HAP-1 (cell line): ENCODE measurements around the gene STUM.

ENCODE experiments used
- DNase-seq, 2 experiments: peaks; one replicate each; pipeline ENCODE4 v3.0.0-alpha.2; 2016 to 2020; ENCODE audit warnings: low spot score in 2 of 2
- H3K27me3 ChIP-seq: fragments of 250-450 bp; sonication (Bioruptor Pico); 2 replicates; pipeline ENCODE4 v1.5.1; 2020; ENCODE audit warnings: low read depth, mild to moderate bottlenecking, moderate library complexity
- H3K36me3 ChIP-seq: fragments of 250-450 bp; sonication (Bioruptor Pico); replicated peaks from 2 replicates; pipeline ENCODE4 v1.5.1; 2020; ENCODE audit warnings: mild to moderate bottlenecking
- H3K4me1 ChIP-seq: fragments of 250-450 bp; sonication (Bioruptor Pico); 2 replicates; pipeline ENCODE4 v1.5.1; 2020; ENCODE audit warnings: mild to moderate bottlenecking
- H3K4me3 ChIP-seq: fragments of 250-450 bp; sonication (Bioruptor Pico); 2 replicates; pipeline ENCODE4 v1.5.1; 2020; ENCODE audit warnings: mild to moderate bottlenecking, moderate library complexity
- H3K9me3 ChIP-seq: fragments of 250-450 bp; sonication (Bioruptor Pico); 2 replicates; pipeline ENCODE4 v1.5.1; 2020; ENCODE audit warnings: mild to moderate bottlenecking, moderate library complexity
- in situ Hi-C: fragments of 300-500 bp; cut with MboI; formaldehyde crosslinking; loops from 3 replicates; pipeline ENCODE4 v1.14.3; 2020; ENCODE audit warnings: low sequenced_read_pairs, inconsistent platforms, mixed read lengths

The STUM gene

GRCh38 chr1:226644541-226645176 lies 96.1 kb downstream of the STUM start:
- in situ Hi-C loops: no loop called here
- Histone ChIP-seq H3K4me1 (no peaks in the 10 kb centered on the region), H3K9me3 (no peaks in the 10 kb centered on the region), H3K36me3 (no peaks in the 10 kb centered on the region; the same call in 1 of the 2 replicates), H3K27me3 (no peaks in the 10 kb centered on the region), H3K4me3 (no peak overlapping the region)
- DNase-seq: no peak

- no peak overlapping the region for H3K4me3 ChIP-seq
- no peaks in the 10 kb centered on the region for H3K9me3 ChIP-seq
- DNase-seq: no peak
- no peaks in the 10 kb centered on the region for H3K27me3 ChIP-seq
- in situ Hi-C loops: no loop called here
- no peaks in the 10 kb centered on the region; the same call in 1 of the 2 replicates for H3K36me3 ChIP-seq
- H3K4me1 ChIP-seq: no peaks in the 10 kb centered on the region
Measured at GRCh38 chr1:226645279-226645976, 96.9 kb downstream of the STUM start.

GRCh38 chr1:226646026-226646869 lies 97.7 kb downstream of the STUM start:
- in situ Hi-C loops: no loop called here
- H3K4me3 ChIP-seq: no peak overlapping the region
- no peak for DNase-seq
- no peaks in the 10 kb centered on the region for H3K4me1 ChIP-seq
- no peaks in the 10 kb centered on the region for H3K9me3 ChIP-seq
- no peaks in the 10 kb centered on the region for H3K27me3 ChIP-seq
- H3K36me3 ChIP-seq: no peaks in the 10 kb centered on the region; the same call in 1 of the 2 replicates

- H3K4me1 ChIP-seq: no peaks in the 10 kb centered on the region
- in situ Hi-C loops: no loop called here
- no peak overlapping the region for H3K4me3 ChIP-seq
- no peak for DNase-seq
- H3K27me3 ChIP-seq: no peaks in the 10 kb centered on the region
- H3K9me3 ChIP-seq: no peaks in the 10 kb centered on the region
- no peaks in the 10 kb centered on the region; the same call in 1 of the 2 replicates for H3K36me3 ChIP-seq
Measured at GRCh38 chr1:226646870-226647449, 98.4 kb downstream of the STUM start.

- no peaks in the 10 kb centered on the region for H3K27me3 ChIP-seq
- H3K4me3 ChIP-seq: no peak overlapping the region
- no peaks in the 10 kb centered on the region for H3K4me1 ChIP-seq
- in situ Hi-C loops: no loop called here
- H3K36me3 ChIP-seq: no peaks in the 10 kb centered on the region; the same call in 1 of the 2 replicates
- H3K9me3 ChIP-seq: no peaks in the 10 kb centered on the region
- no peak for DNase-seq
Measured at GRCh38 chr1:226647719-226648118, 99.2 kb downstream of the STUM start.

GRCh38 chr1:226648421-226648820 lies 99.9 kb downstream of the STUM start:
- DNase-seq: no peak
- Histone ChIP-seq H3K9me3 (no peaks in the 10 kb centered on the region), H3K36me3 (no peaks in the 10 kb centered on the region; the same call in 1 of the 2 replicates), H3K27me3 (no peaks in the 10 kb centered on the region), H3K4me3 (no peak overlapping the region), H3K4me1 (no peaks in the 10 kb centered on the region)
- in situ Hi-C loops: no loop called here

GRCh38 chr1:226649244-226649643 lies 100.7 kb downstream of the STUM start:
- Histone ChIP-seq H3K36me3 (no peaks in the 10 kb centered on the region; the same call in 1 of the 2 replicates), H3K4me3 (no peak overlapping the region), H3K9me3 (no peaks in the 10 kb centered on the region), H3K4me1 (peaks cover 2% of the 10 kb centered on the region), H3K27me3 (no peaks in the 10 kb centered on the region)
- in situ Hi-C loops: no loop called here
- no peak for DNase-seq

GRCh38 chr1:226649780-226650179 lies 101.2 kb downstream of the STUM start:
- H3K4me3 ChIP-seq: no peak overlapping the region
- no peaks in the 10 kb centered on the region; the same call in 1 of the 2 replicates for H3K36me3 ChIP-seq
- no peaks in the 10 kb centered on the region for H3K27me3 ChIP-seq
- peaks cover 5% of the 10 kb centered on the region for H3K4me1 ChIP-seq
- peak in 1 of 2 experiments; percentile 34 for DNase-seq
- H3K9me3 ChIP-seq: no peaks in the 10 kb centered on the region
- in situ Hi-C loops: no loop called here

GRCh38 chr1:226650236-226650841 lies 101.8 kb downstream of the STUM start:
- DNase-seq: peak in 1 of 2 experiments; percentile 27
- in situ Hi-C loops: no loop called here
- no peaks in the 10 kb centered on the region for H3K9me3 ChIP-seq

GRCh38 chr1:226651041-226651731 lies 102.6 kb downstream of the STUM start:
- no peak overlapping the region for H3K4me3 ChIP-seq
- H3K4me1 ChIP-seq: peaks cover 5% of the 10 kb centered on the region
- no peaks in the 10 kb centered on the region; the same call in 1 of the 2 replicates for H3K36me3 ChIP-seq
- DNase-seq: no peak
- no peaks in the 10 kb centered on the region for H3K9me3 ChIP-seq
- no peaks in the 10 kb centered on the region for H3K27me3 ChIP-seq
- in situ Hi-C loops: no loop called here

More at GRCh38 chr1:226650236-226650841, 101.8 kb downstream of the STUM start:
- Histone ChIP-seq H3K27me3 (no peaks in the 10 kb centered on the region), H3K4me1 (peaks cover 5% of the 10 kb centered on the region), H3K36me3 (no peaks in the 10 kb centered on the region; the same call in 1 of the 2 replicates), H3K4me3 (no peak overlapping the region)

- Histone ChIP-seq H3K27me3 (no peaks in the 10 kb centered on the region), H3K4me1 (peaks cover 5% of the 10 kb centered on the region), H3K9me3 (no peaks in the 10 kb centered on the region), H3K36me3 (no peaks in the 10 kb centered on the region; the same call in 1 of the 2 replicates), H3K4me3 (no peak overlapping the region)
- DNase-seq: no peak
- in situ Hi-C loops: no loop called here
Measured at GRCh38 chr1:226651732-226652105, 103.2 kb downstream of the STUM start.

- in situ Hi-C loops: no loop called here
- no peak for DNase-seq
- H3K4me3 ChIP-seq: no peak overlapping the region
Measured at GRCh38 chr1:226652613-226653012, 104.0 kb downstream of the STUM start.

More at GRCh38 chr1:226652613-226653012, 104.0 kb downstream of the STUM start:
- no peaks in the 10 kb centered on the region for H3K9me3 ChIP-seq
- no peaks in the 10 kb centered on the region for H3K27me3 ChIP-seq
- no peaks in the 10 kb centered on the region; the same call in 1 of the 2 replicates for H3K36me3 ChIP-seq
- H3K4me1 ChIP-seq: peaks cover 5% of the 10 kb centered on the region
